ENCODE results near the gene TSPYL2. TPM values are rescaled to one million over a fixed set of nuclear protein-coding genes. Genes with fewer than 3 reads are reported as not detected.
A peak's percentile ranks its signal among the peaks of the same experiment; 100 is the strongest.

The TSPYL2 gene
- total and polyA plus RNA-seq, 2 of the 8 experiments (the other 6 are each of a cell fraction or from before 2014, with no cell fraction given), result 13.4 to 13.7 TPM

- Histone ChIP-seq H2AFZ (ENCODE audit: low read length) (no peak overlapping the region), H3K27me3 (replicated peaks in 1 of 4; ENCODE audit: control insufficient read depth in 3 of 4, extremely low read depth in 1 of 4, insufficient read depth in 3 of 4, low read length in 3 of 4) (no peaks in the 10 kb centered on the region), H4K20me1 (replicated peaks in 1 of 2; ENCODE audit: control insufficient read depth in 1 of 2, insufficient read depth in 2 of 2, low read length in 2 of 2) (peaks cover 0 to 4% of the 10 kb centered on the region in 2 experiments), H3K9ac (replicated peaks in 1 of 4; ENCODE audit: extremely low read depth in 1 of 4, low read depth in 3 of 4, low read length in 3 of 4) (no peak overlapping the region), H3K9me3 (ENCODE audit: insufficient read depth in 2 of 2, low read depth in 1 of 2, low read length in 1 of 2) (no peaks in the 10 kb centered on the region), H3K79me2 (ENCODE audit: control insufficient read depth in 1 of 2, insufficient read depth in 2 of 2, low read length in 2 of 2) (peaks cover 0 to 26% of the 10 kb centered on the region in 2 experiments; a peak in 3 of 4 replicates), H3K23ac (ENCODE audit: insufficient read length) (no peak overlapping the region), H3K23me2 (ENCODE audit: low read depth, low read length) (peaks cover 11% of the 10 kb centered on the region; the same call in 1 of the 2 replicates), H3K4me1 (replicated peaks in 1 of 4; ENCODE audit: control insufficient read depth in 3 of 4, insufficient read depth in 4 of 4, low read length in 3 of 4) (peaks cover 0 to 2% (median under 1%) of the 10 kb centered on the region in 4 experiments; a peak in 1 of 7 replicates), H3K18ac (ENCODE audit: extremely low read depth, low read length) (no peak overlapping the region), H3K79me1 (ENCODE audit: low read depth, low read length) (peaks cover 3% of the 10 kb centered on the region; the same call in 1 of the 2 replicates), H3K27ac (ENCODE audit: low read depth, low read length) (no peak overlapping the region), H4K91ac (replicated peaks; ENCODE audit: insufficient read length, low read length) (no peak overlapping the region), H3K4ac (replicated peaks; ENCODE audit: insufficient read length, low read depth, low read length) (no peak overlapping the region), H2BK120ac (replicated peaks; ENCODE audit: low read depth, low read length) (no peak overlapping the region), H3K4me2 (ENCODE audit: insufficient read depth in 1 of 2, low read depth in 2 of 2, low read length in 2 of 2) (no peak overlapping the region), H3K4me3 (ENCODE audit: extremely low read depth in 1 of 4, insufficient read depth in 2 of 4, low read depth in 3 of 4, low read length in 4 of 4) (no peak overlapping the region), H4K8ac (ENCODE audit: extremely low read depth, insufficient read depth, low read length) (no peak overlapping the region), H2AK5ac (ENCODE audit: low read depth, low read length) (no peak overlapping the region), H2BK5ac (ENCODE audit: low read depth, low read length) (no peak overlapping the region), H2BK12ac (ENCODE audit: low read depth, low read length) (no peak overlapping the region), H2BK20ac (ENCODE audit: low read length) (no peak overlapping the region), H3K14ac (ENCODE audit: insufficient read length) (no peak overlapping the region), H2BK15ac (ENCODE audit: low read length) (no peak overlapping the region), H4K5ac (ENCODE audit: insufficient read length, low read depth, low read length) (no peak overlapping the region), H3K36me3 (ENCODE audit: control insufficient read depth in 2 of 4, insufficient read depth in 4 of 4, low read length in 3 of 4) (no peaks in the 10 kb centered on the region), H3K56ac (replicated peaks; ENCODE audit: insufficient read length, low read depth, low read length) (peak overlapping the region; percentile 30)
- 87% methylated on average over 6 of the region's 6 CpGs; no CpG with 5 or more reads in 1 of the 2 experiments for WGBS, 2 experiments (ENCODE audit: extremely low coverage in 1 of 2, insufficient coverage in 1 of 2, insufficient read length in 1 of 2, insufficient replicate concordance in 2 of 2, low coverage in 1 of 2, low lambda C conversion rate in 2 of 2, missing lambda C conversion rate in 1 of 2)
- CTCF ChIA-PET (ENCODE audit: partially characterized antibody), result interaction anchor here (0.7 kb wide), 1 partner anchor 47 kb away, joined by 3 read pairs; no protein-coding TSS in a partner anchor
- no peak for TF ChIP-seq BRCA1 (IDR thresholded peaks at IDR 0.05; ENCODE audit: low read depth, low read length)
- no peak for TF ChIP-seq E2F6 (IDR thresholded peaks at IDR 0.05)
- TF ChIP-seq GABPA (IDR thresholded peaks at IDR 0.05; ENCODE audit: borderline replicate concordance, insufficient read depth, low read length), result no peak
- no peak for TF ChIP-seq BACH1 (IDR thresholded peaks at IDR 0.05; ENCODE audit: low read length)
- TF ChIP-seq SRF (IDR thresholded peaks at IDR 0.05; ENCODE audit: low read depth, low read length), result no peak
- TF ChIP-seq RFX5 (IDR thresholded peaks at IDR 0.05; ENCODE audit: borderline replicate concordance, low read depth, low read length), result no peak
- no peak for FAIRE-seq
- POLR2A ChIA-PET (ENCODE audit: partially characterized antibody), result no interaction called here
- DNase-seq (ENCODE audit: low read depth in 1 of 2, low spot score in 2 of 2), result no peak
Observed at GRCh38 chrX:53055244-53055849, 26.8 kb upstream of the TSPYL2 start.
